ENCODE data around the gene DRGX.

Gene DRGX

DNA sequence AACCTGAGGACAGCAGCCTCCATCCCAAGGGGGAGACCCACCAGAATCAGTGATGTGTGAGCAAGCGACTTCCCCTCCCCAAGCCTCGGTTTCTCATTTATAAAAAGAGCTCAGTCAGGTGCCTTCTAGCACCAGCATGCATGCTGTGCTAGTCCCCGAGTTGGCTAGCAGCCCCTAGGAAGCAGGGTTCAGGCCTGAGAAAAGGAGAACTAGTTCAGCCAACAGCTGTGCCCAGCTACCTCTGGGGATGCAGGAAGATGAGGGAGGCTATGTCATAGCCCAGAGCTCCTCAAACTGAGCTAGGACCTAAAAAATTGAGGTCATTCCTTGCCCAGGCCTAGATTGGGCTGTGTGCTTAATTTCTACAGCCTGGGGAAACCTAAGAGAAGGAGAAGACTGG lies 13.7 kb downstream of the DRGX start:
- Histone ChIP-seq H2BK15ac (ENCODE audit: low read depth, poor library complexity, severe bottlenecking) (no peak overlapping the region), H3K9me3 (ENCODE audit: control insufficient read depth, low read length) (no peaks in the 10 kb centered on the region), H4K8ac (ENCODE audit: low read length) (no peak overlapping the region), H2AK5ac (ENCODE audit: low read length, severe bottlenecking) (no peak overlapping the region), H3K4ac (ENCODE audit: low read depth in 1 of 2, low read length in 2 of 2) (no peak overlapping the region), H3K27ac (ENCODE audit: low read length, poor library complexity, severe bottlenecking) (no peak overlapping the region), H4K91ac (ENCODE audit: low read length) (no peak overlapping the region), H3K79me1 (replicated peaks; ENCODE audit: low read length, poor library complexity, severe bottlenecking) (no peaks in the 10 kb centered on the region), H3K23ac (ENCODE audit: low read length in 2 of 2) (no peak overlapping the region), H3K18ac (ENCODE audit: low read depth in 1 of 2, low read length in 2 of 2) (no peak overlapping the region), H3K36me3 (ENCODE audit: control insufficient read depth in 1 of 2, insufficient read depth in 2 of 2, low read depth in 1 of 2, low read length in 2 of 2) (no peaks in the 10 kb centered on the region), H3K4me2 (ENCODE audit: low read length, poor library complexity, severe bottlenecking) (no peak overlapping the region), H3K14ac (ENCODE audit: low read length in 2 of 2) (no peak overlapping the region), H2AFZ (ENCODE audit: low read depth, low read length) (no peak overlapping the region), H2BK12ac (ENCODE audit: low read length in 2 of 2) (no peak overlapping the region), H3K4me1 (ENCODE audit: control insufficient read depth, insufficient read depth, low read depth, low read length) (peaks cover 2% of the 10 kb centered on the region), H3K9ac (ENCODE audit: low read length) (no peak overlapping the region), H2BK120ac (ENCODE audit: low read depth, low read length) (no peak overlapping the region), H3K4me3 (ENCODE audit: insufficient read depth in 1 of 2, low read depth in 1 of 2, low read length in 2 of 2) (no peak overlapping the region), H2BK5ac (ENCODE audit: low read depth, low read length, poor library complexity, severe bottlenecking) (no peak overlapping the region), H3K27me3 (ENCODE audit: control insufficient read depth in 1 of 2, insufficient read depth in 1 of 2, low read length in 2 of 2) (peaks cover 7 to 76% of the 10 kb centered on the region in 2 experiments)
- WGBS = 74% methylated on average over 3 of the region's 3 CpGs
- DNase-seq = no peak

DNA sequence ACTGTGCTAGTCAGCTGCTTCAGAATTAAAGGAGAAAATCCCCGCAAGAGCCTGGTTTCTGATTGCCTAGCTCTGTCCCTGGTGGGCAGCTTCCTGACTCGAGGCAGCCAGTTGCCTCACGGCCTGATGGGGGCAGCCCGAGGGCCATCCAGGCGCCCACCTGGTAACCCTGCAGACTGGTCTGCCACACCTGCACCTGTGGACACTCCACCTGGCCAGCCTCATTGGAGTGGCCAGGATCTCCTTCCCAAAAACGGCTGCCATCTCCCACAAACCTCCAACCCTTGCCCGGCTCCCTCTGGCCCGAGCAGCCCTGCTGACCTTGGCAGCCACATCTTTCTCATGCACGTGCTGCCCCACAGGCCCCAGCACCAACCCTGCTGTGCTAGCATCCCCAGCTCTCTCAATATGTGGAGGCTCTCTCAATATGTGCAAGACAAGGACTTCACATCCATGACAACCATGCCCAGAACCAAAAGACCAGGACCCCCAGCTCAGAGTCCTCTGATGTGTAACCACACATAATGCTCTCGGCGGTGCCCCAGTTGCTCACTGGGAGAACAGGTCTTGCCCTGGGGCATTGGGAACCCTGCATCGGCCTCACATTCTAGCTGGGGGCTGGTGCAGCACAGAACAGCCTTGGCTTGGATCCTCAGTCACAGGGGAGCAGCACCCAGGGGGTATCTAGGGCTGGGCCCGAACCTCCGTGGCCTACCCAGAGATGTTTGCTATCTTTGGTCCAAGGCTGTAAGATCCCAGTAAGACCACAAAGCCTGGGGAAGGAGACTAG lies 14.6 kb downstream of the DRGX start:
- no peak overlapping the region for H3K4me2 ChIP-seq (ENCODE audit: low read length, poor library complexity, severe bottlenecking)
- no peak overlapping the region for H3K18ac ChIP-seq (ENCODE audit: low read depth in 1 of 2, low read length in 2 of 2)
- no peak overlapping the region for H3K14ac ChIP-seq (ENCODE audit: low read length in 2 of 2)
- no peaks in the 10 kb centered on the region for H3K36me3 ChIP-seq (ENCODE audit: control insufficient read depth in 1 of 2, insufficient read depth in 2 of 2, low read depth in 1 of 2, low read length in 2 of 2)
- peak overlapping the region; percentile 9 for H2BK5ac ChIP-seq (ENCODE audit: low read depth, low read length, poor library complexity, severe bottlenecking)
- H3K27me3 ChIP-seq (ENCODE audit: control insufficient read depth in 1 of 2, insufficient read depth in 1 of 2, low read length in 2 of 2) = peaks cover 13 to 85% of the 10 kb centered on the region in 2 experiments
- no peaks in the 10 kb centered on the region for H3K79me1 ChIP-seq (replicated peaks; ENCODE audit: low read length, poor library complexity, severe bottlenecking)
- no peak overlapping the region for H3K27ac ChIP-seq (ENCODE audit: low read length, poor library complexity, severe bottlenecking)
- no peak overlapping the region for H2AK5ac ChIP-seq (ENCODE audit: low read length, severe bottlenecking)
- no peak overlapping the region for H4K91ac ChIP-seq (ENCODE audit: low read length)
- no peaks in the 10 kb centered on the region for H3K9me3 ChIP-seq (ENCODE audit: control insufficient read depth, low read length)
- no peak overlapping the region for H2BK12ac ChIP-seq (ENCODE audit: low read length in 2 of 2)
- no peak overlapping the region for H2BK15ac ChIP-seq (ENCODE audit: low read depth, poor library complexity, severe bottlenecking)
- H3K4me1 ChIP-seq (ENCODE audit: control insufficient read depth, insufficient read depth, low read depth, low read length) = peaks cover 2% of the 10 kb centered on the region
- H3K9ac ChIP-seq (ENCODE audit: low read length) = no peak overlapping the region
- 74% methylated on average over 14 of the region's 14 CpGs for WGBS
- H2AFZ ChIP-seq (ENCODE audit: low read depth, low read length) = no peak overlapping the region
- H3K4ac ChIP-seq (ENCODE audit: low read depth in 1 of 2, low read length in 2 of 2) = no peak overlapping the region
- DNase-seq = no peak
- no peak overlapping the region for H3K4me3 ChIP-seq (ENCODE audit: insufficient read depth in 1 of 2, low read depth in 1 of 2, low read length in 2 of 2)
- H4K8ac ChIP-seq (ENCODE audit: low read length) = no peak overlapping the region
- H3K23ac ChIP-seq (ENCODE audit: low read length in 2 of 2) = no peak overlapping the region
- no peak overlapping the region for H2BK120ac ChIP-seq (ENCODE audit: low read depth, low read length)

DNA sequence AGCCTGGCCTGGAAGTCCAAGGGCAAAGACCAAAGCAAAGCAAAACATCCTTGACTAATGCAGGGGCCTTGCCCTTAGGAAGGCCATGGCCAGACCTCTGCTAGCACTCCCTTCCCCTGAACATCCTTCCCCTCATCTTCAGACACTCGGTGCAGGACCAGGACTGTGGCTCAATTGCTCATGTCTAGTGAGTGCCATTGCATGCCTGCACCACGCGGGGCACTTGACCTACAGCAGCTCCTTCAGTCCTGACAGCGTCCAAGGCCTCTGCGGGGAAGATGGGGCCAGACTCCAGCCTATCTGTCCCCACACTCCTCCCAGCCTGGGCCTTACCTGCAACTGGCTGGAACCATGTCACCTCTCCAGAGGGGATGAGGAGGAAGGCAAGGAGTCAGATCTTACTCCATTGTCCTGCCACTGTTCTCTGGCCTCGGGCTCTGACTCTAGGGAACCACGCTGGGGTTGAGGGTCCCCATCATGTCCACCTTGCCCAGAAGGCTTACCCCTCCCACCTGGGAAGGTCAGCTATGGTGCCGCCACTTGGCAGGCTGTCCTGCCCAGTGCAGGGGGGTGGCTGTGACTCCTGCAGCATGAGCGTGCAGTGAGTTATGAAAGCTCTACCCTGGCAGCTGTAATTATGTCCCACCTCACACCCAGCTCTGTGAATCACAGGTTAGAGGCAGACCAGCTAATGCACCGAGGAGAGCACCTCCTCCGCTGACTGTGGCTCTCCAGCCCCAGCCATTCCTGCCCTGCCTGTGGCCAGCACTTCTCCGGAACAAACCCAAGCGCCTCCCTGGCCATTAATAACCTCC lies 16.1 kb downstream of the DRGX start:
- no peak overlapping the region for H3K9ac ChIP-seq (ENCODE audit: low read length)
- WGBS = 58% methylated on average over 11 of the region's 13 CpGs

DNA sequence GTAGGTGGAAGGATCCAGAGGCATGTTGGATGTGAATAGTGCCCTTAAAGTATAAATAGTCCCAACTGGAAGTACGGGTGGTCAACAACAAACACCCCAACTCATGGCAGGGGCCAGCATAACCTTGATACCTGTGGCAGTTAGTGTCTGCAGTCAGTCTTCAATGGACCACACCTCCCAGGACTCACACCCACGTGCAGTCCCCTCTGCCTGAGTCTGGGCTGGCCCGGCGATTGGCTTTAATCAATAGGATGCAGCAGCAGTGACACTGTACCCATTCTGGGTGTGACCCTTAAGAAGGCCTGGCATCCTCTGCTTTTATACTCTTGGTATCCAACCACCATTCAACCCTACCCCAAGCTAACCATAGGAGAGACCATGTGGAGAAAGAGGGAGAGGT lies 18.6 kb downstream of the DRGX start:
- Histone ChIP-seq H3K18ac (ENCODE audit: low read depth in 1 of 2, low read length in 2 of 2) (no peak overlapping the region), H3K9me3 (ENCODE audit: control insufficient read depth, low read length) (no peaks in the 10 kb centered on the region), H3K4ac (ENCODE audit: low read depth in 1 of 2, low read length in 2 of 2) (no peak overlapping the region), H3K36me3 (ENCODE audit: control insufficient read depth in 1 of 2, insufficient read depth in 2 of 2, low read depth in 1 of 2, low read length in 2 of 2) (no peaks in the 10 kb centered on the region), H3K14ac (ENCODE audit: low read length in 2 of 2) (no peak overlapping the region), H2BK120ac (ENCODE audit: low read depth, low read length) (no peak overlapping the region), H3K27me3 (ENCODE audit: control insufficient read depth in 1 of 2, insufficient read depth in 1 of 2, low read length in 2 of 2) (peaks cover 9 to 78% of the 10 kb centered on the region in 2 experiments), H2BK12ac (ENCODE audit: low read length in 2 of 2) (no peak overlapping the region), H3K79me1 (replicated peaks; ENCODE audit: low read length, poor library complexity, severe bottlenecking) (no peaks in the 10 kb centered on the region), H3K27ac (ENCODE audit: low read length, poor library complexity, severe bottlenecking) (no peak overlapping the region), H3K4me3 (ENCODE audit: insufficient read depth in 1 of 2, low read depth in 1 of 2, low read length in 2 of 2) (no peak overlapping the region), H3K4me1 (ENCODE audit: control insufficient read depth, insufficient read depth, low read depth, low read length) (no peaks in the 10 kb centered on the region), H2AFZ (ENCODE audit: low read depth, low read length) (no peak overlapping the region), H2AK5ac (ENCODE audit: low read length, severe bottlenecking) (no peak overlapping the region), H4K8ac (ENCODE audit: low read length) (no peak overlapping the region), H2BK5ac (ENCODE audit: low read depth, low read length, poor library complexity, severe bottlenecking) (no peak overlapping the region), H3K23ac (ENCODE audit: low read length in 2 of 2) (no peak overlapping the region), H2BK15ac (ENCODE audit: low read depth, poor library complexity, severe bottlenecking) (no peak overlapping the region), H3K4me2 (ENCODE audit: low read length, poor library complexity, severe bottlenecking) (no peak overlapping the region), H3K9ac (ENCODE audit: low read length) (no peak overlapping the region), H4K91ac (ENCODE audit: low read length) (no peak overlapping the region)
- 50% methylated on average over 4 of the region's 4 CpGs for WGBS
- DNase-seq = no peak

More for the DNA sequence above, 16.1 kb downstream of the DRGX start:
- no peak overlapping the region for H3K4ac ChIP-seq (ENCODE audit: low read depth in 1 of 2, low read length in 2 of 2)
- no peaks in the 10 kb centered on the region for H3K79me1 ChIP-seq (replicated peaks; ENCODE audit: low read length, poor library complexity, severe bottlenecking)
- no peak overlapping the region for H3K18ac ChIP-seq (ENCODE audit: low read depth in 1 of 2, low read length in 2 of 2)
- no peaks in the 10 kb centered on the region for H3K9me3 ChIP-seq (ENCODE audit: control insufficient read depth, low read length)
- no peak overlapping the region for H3K27ac ChIP-seq (ENCODE audit: low read length, poor library complexity, severe bottlenecking)
- H3K4me3 ChIP-seq (ENCODE audit: insufficient read depth in 1 of 2, low read depth in 1 of 2, low read length in 2 of 2) = no peak overlapping the region
- H3K4me2 ChIP-seq (ENCODE audit: low read length, poor library complexity, severe bottlenecking) = no peak overlapping the region
- no peak overlapping the region for H2AFZ ChIP-seq (ENCODE audit: low read depth, low read length)
- no peaks in the 10 kb centered on the region for H3K36me3 ChIP-seq (ENCODE audit: control insufficient read depth in 1 of 2, insufficient read depth in 2 of 2, low read depth in 1 of 2, low read length in 2 of 2)
- peaks cover 9 to 91% of the 10 kb centered on the region in 2 experiments for H3K27me3 ChIP-seq (ENCODE audit: control insufficient read depth in 1 of 2, insufficient read depth in 1 of 2, low read length in 2 of 2)
- H2AK5ac ChIP-seq (ENCODE audit: low read length, severe bottlenecking) = no peak overlapping the region
- H2BK120ac ChIP-seq (ENCODE audit: low read depth, low read length) = no peak overlapping the region
- H2BK5ac ChIP-seq (ENCODE audit: low read depth, low read length, poor library complexity, severe bottlenecking) = no peak overlapping the region
- H3K4me1 ChIP-seq (ENCODE audit: control insufficient read depth, insufficient read depth, low read depth, low read length) = no peaks in the 10 kb centered on the region
- no peak overlapping the region for H3K14ac ChIP-seq (ENCODE audit: low read length in 2 of 2)
- H3K23ac ChIP-seq (ENCODE audit: low read length in 2 of 2) = no peak overlapping the region
- DNase-seq = no peak
- H2BK15ac ChIP-seq (ENCODE audit: low read depth, poor library complexity, severe bottlenecking) = no peak overlapping the region
- no peak overlapping the region for H4K91ac ChIP-seq (ENCODE audit: low read length)
- H2BK12ac ChIP-seq (ENCODE audit: low read length in 2 of 2) = no peak overlapping the region
- H4K8ac ChIP-seq (ENCODE audit: low read length) = no peak overlapping the region
